Measurements from ENCODE around the gene CRIM1. TPM values are rescaled to one million over a fixed set of nuclear protein-coding genes. Genes with fewer than 3 reads are reported as not detected.

The CRIM1 gene
- total and polyA plus RNA-seq, 10 donors: 7.1 to 213 (median 110) TPM

DNA sequence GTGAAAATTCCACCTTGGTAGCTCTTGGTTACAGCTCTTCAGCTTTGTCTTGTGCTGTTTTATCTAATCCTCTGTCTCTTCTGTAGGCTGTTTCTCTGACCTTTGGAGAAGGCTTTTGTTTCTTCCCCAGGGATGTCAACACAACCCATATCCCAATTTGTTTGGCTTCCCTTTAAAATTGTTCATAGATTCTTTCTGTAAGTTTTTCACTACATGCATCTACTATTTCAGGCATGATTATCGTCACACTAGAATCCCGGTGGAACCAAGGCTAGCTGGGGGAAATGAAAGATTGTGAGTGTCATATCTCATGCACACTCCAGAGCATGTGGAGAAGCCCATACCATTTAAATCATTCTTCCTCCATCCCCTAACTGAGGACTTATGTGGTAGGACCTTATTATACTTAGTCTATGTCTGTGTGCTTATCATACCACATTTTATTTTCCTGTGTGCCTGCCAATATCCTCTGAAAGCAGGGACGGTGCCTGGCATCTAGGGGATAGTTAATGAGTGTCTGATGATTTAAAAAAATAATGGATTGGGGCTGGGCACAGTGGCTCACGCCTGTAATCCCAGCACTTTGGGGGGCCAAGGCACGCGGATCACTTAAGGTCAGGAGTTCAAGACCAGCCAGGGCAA, 59.9 kb downstream of the CRIM1 start:
- Histone ChIP-seq H3K4me1 (peaks cover 10 to 78% (median 50%) of the 10 kb centered on the region in 6 donors), H3K9me3 (no peaks in the 10 kb centered on the region), H3K36me3 (no peaks in the 10 kb centered on the region)

DNA sequence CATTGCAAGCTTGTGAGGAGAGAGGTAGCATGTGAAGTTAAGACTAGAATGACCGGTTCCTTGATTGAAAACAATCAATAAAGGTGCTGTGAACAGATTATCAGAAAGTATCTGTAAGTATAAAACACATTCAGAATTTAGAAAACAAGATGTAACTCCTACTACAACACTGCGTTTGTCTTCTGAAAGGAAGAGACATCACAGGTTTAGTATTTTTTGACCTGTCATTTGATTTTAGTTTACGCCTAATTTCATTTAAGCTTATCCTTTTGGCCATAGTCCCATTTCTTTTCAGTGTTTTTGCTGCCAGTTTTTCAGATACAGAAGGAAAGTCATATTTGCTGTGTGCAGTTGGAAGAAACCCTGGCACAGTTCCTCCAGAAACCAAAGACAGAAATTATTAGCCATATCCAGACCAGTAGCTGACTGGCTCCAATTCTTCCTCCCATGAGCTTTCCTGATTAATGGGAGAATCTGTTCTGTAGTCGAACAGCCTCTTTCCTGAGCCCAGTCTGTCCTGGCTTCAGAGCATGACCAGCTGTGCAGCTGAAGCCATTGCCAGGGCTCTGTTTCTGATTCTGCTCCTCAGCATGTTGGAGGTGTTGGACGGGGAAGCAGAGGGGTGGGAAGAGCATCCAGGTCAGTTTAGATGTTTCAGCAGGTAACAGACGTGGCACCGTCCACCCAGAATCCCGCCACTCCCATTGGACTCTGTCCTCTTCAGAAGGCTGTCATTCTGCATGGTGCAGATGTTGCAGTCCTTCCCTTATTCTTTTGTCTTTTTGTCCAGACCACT, 61.0 kb downstream of the CRIM1 start:
- peak overlapping the region in 1 of 8 donors; percentile 5 for H3K27ac ChIP-seq
- H3K9me3 ChIP-seq: no peaks in the 10 kb centered on the region
- no peaks in the 10 kb centered on the region for H3K27me3 ChIP-seq (replicated peaks in 1 of 7)
- intact Hi-C loops (cut with DNase I; ENCODE audit: low total_unique reads): no loop called here
- TF ChIP-seq POLR2A (IDR thresholded peaks at IDR 0.05): no peak
- TF ChIP-seq, protein P1, sequence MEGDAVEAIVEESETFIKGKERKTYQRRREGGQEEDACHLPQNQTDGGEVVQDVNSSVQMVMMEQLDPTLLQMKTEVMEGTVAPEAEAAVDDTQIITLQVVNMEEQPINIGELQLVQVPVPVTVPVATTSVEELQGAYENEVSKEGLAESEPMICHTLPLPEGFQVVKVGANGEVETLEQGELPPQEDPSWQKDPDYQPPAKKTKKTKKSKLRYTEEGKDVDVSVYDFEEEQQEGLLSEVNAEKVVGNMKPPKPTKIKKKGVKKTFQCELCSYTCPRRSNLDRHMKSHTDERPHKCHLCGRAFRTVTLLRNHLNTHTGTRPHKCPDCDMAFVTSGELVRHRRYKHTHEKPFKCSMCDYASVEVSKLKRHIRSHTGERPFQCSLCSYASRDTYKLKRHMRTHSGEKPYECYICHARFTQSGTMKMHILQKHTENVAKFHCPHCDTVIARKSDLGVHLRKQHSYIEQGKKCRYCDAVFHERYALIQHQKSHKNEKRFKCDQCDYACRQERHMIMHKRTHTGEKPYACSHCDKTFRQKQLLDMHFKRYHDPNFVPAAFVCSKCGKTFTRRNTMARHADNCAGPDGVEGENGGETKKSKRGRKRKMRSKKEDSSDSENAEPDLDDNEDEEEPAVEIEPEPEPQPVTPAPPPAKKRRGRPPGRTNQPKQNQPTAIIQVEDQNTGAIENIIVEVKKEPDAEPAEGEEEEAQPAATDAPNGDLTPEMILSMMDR (IDR thresholded peaks at IDR 0.05 in 8 of 11, conservative IDR thresholded peaks at IDR 0.05 in 3 of 11): no peak
- TF ChIP-seq POLR2AphosphoS5 (IDR thresholded peaks at IDR 0.05): no peak
- H3K36me3 ChIP-seq: no peaks in the 10 kb centered on the region
- H3K4me1 ChIP-seq: peaks cover 10 to 67% (median 42%) of the 10 kb centered on the region in 6 donors
- WGBS, 5 donors: 81 to 94% (median 88%) methylated on average over 8 of the region's 8 CpGs
- DNase-seq: no peak
- H3K4me3 ChIP-seq: no peak overlapping the region

More for the DNA sequence above, 59.9 kb downstream of the CRIM1 start:
- H3K27me3 ChIP-seq (replicated peaks in 1 of 7): no peaks in the 10 kb centered on the region
- TF ChIP-seq, protein P1 (IDR thresholded peaks at IDR 0.05 in 8 of 11, conservative IDR thresholded peaks at IDR 0.05 in 3 of 11): no peak
- no peak for TF ChIP-seq POLR2A (IDR thresholded peaks at IDR 0.05)
- no peak for TF ChIP-seq POLR2AphosphoS5 (IDR thresholded peaks at IDR 0.05)
- no peak overlapping the region for H3K4me3 ChIP-seq
- 62 to 82% (median 72%) methylated on average over 6 of the region's 6 CpGs for WGBS, 5 donors
- H3K27ac ChIP-seq: peak overlapping the region in 7 of 8 donors; percentile 7 to 76 (median 29)
- no peak for DNase-seq
- intact Hi-C loops (cut with DNase I; ENCODE audit: low total_unique reads): no loop called here

DNA sequence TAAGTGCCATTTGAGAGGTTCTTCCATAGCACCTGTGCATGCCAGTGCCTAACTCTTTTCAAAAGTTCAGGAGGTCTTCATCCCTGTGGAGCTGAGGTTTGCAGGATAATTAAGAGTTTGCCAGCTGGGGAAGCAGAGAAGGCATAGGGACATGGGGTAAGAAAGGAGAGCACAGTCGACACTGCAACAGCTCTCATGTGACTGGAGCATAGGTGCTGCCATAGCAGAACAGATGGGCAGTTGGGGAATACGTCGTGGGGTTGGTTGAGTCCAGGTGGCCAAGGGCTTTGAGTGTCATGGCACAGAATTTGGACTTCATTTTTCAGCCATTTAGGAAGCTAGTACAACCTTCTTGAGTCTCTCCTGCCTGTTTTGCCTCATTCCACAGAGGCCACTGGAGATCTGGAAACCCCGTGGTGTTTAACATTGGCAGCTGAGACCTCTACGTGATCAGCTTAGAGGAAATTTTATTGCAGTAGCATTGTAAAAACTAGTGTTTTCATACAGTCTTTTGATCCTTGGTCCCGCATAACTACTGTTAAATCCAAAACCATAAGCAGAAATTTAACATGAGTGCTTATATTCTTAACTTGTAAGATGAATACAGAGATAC, 65.1 kb downstream of the CRIM1 start:
- 87 to 95% (median 92%) methylated on average over 6 of the region's 6 CpGs for WGBS, 5 donors
- Histone ChIP-seq H3K9me3 (no peaks in the 10 kb centered on the region), H3K4me1 (peaks cover 0 to 36% (median 19%) of the 10 kb centered on the region in 6 donors), H3K27ac (no peak overlapping the region), H3K4me3 (no peak overlapping the region), H3K36me3 (peaks cover 0 to 5% (median 0%) of the 10 kb centered on the region in 6 donors), H3K27me3 (replicated peaks in 1 of 7) (no peaks in the 10 kb centered on the region)
- TF ChIP-seq, protein P1 (IDR thresholded peaks at IDR 0.05 in 8 of 11, conservative IDR thresholded peaks at IDR 0.05 in 3 of 11): no peak
- intact Hi-C loops (cut with DNase I; ENCODE audit: low total_unique reads): no loop called here
- no peak for DNase-seq

DNA sequence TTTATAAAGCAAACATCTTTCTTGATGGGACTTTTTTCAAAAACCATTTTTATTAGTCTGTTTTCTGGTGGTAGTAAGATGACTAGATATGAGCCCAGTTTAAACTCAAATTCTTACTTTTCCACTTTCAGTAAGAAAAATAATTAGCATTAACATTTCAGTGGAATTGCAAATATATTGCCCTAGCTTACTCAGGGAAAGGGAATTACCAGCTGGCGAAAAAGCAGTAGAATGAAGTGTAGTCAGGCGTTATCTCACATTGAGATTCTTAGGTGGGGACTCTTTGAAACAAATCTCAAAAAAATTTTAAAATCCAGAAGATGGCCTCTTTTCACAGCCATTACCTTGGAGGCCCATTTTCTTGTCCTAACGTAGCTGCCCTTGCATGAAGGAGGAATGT, 65.8 kb downstream of the CRIM1 start:
- Histone ChIP-seq H3K9me3 (no peaks in the 10 kb centered on the region), H3K27ac (no peak overlapping the region), H3K4me3 (no peak overlapping the region), H3K36me3 (peaks cover 0 to 5% (median 0%) of the 10 kb centered on the region in 6 donors), H3K27me3 (replicated peaks in 1 of 7) (no peaks in the 10 kb centered on the region), H3K4me1 (peaks cover 0 to 29% (median 17%) of the 10 kb centered on the region in 6 donors)
- 89 to 97% (median 92%) methylated on average over 3 of the region's 3 CpGs for WGBS, 5 donors
- no peak for DNase-seq
- intact Hi-C loops (cut with DNase I; ENCODE audit: low total_unique reads): no loop called here
- TF ChIP-seq, protein P1 (IDR thresholded peaks at IDR 0.05 in 8 of 11, conservative IDR thresholded peaks at IDR 0.05 in 3 of 11): no peak
- no peak for TF ChIP-seq POLR2A (IDR thresholded peaks at IDR 0.05)
- no peak for TF ChIP-seq POLR2AphosphoS5 (IDR thresholded peaks at IDR 0.05)

All from spleen (tissue), 11 donors.